ENCODE data around the gene AGRP.

The AGRP gene

GRCh38 chr16:67457611-67458010 is 25.7 kb downstream of the AGRP start:
- POLR2A ChIA-PET: no interaction called here
- DNase-seq (ENCODE audit: extremely low spot score): no peak
- CTCF ChIA-PET: interaction anchor here (0.7 to 1.8 kb wide), 3 partner anchors 8 to 29 kb away, joined by 3 to 9 read pairs (median 3); no protein-coding TSS in a partner anchor
- TF ChIP-seq CTCF (IDR thresholded peaks at IDR 0.05; ENCODE audit: control extremely low read depth, extremely low read depth, low read depth, missing control alignments): no peak

DNA sequence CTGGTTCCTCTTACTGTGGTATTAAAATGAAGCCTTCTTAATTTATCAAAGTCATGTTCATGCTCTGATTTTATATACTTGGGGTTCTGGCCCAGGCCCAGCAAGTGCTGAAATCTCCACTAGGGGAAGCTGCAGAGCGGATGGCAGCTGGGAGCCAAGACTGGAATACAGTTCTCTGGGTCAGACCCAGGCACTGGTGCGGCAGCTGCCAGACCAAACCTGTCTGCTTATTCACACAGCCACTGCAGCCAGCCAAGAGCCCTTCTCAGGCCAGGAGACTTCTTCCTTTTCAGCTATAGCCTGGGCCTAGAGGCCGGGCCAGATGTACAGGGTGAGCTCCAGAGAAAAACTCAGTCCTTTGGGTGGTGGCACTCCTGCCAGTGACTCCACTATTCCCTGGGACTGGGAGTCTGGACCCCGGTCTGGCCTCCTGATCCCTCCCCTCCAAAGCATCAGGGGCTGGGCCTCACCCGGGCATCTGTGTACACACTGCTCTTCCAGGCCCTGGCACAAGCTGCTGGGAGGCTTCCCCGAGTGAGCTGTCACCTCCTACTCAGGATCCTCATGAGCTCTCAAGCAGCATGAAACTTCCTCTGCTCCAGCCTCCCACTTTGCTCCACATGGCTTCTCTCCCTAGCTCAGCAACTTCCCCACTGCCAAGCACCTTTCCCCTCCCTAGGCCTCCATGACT is 26.8 kb downstream of the AGRP start:
- DNase-seq (ENCODE audit: extremely low spot score): peak; percentile 26
- no peak for TF ChIP-seq CTCF (IDR thresholded peaks at IDR 0.05; ENCODE audit: control extremely low read depth, extremely low read depth, low read depth, missing control alignments)
- ChIA-PET POLR2A (no interaction called here), CTCF (interaction anchor here (0.9 to 2.5 kb wide), 7 partner anchors 9 to 64 kb away, joined by 3 to 13 read pairs (median 8); partner anchors contain the start of gene HSD11B2)

GRCh38 chr16:67454852-67455251 is 28.5 kb downstream of the AGRP start:
- TF ChIP-seq CTCF (IDR thresholded peaks at IDR 0.05; ENCODE audit: control extremely low read depth, extremely low read depth, low read depth, missing control alignments): no peak
- ChIA-PET POLR2A (no interaction called here), CTCF (interaction anchor here (0.9 to 2.5 kb wide), 7 partner anchors 9 to 66 kb away, joined by 3 to 10 read pairs (median 4); partner anchors contain the start of gene ATP6V0D1)
- no peak for DNase-seq (ENCODE audit: extremely low spot score)

- TF ChIP-seq CTCF (IDR thresholded peaks at IDR 0.05; ENCODE audit: control extremely low read depth, extremely low read depth, low read depth, missing control alignments): no peak
- DNase-seq (ENCODE audit: extremely low spot score): no peak
- POLR2A ChIA-PET: no interaction called here
- CTCF ChIA-PET: interaction anchor here (1.2 to 3.2 kb wide), 4 partner anchors 8 to 193 kb away, joined by 3 to 13 read pairs (median 5); no protein-coding TSS in a partner anchor
Observed at GRCh38 chr16:67454104-67454503, 29.2 kb downstream of the AGRP start.

- CTCF ChIA-PET: interaction anchor here (1.4 to 3.2 kb wide), 5 partner anchors 14 to 191 kb away, joined by 3 to 13 read pairs (median 4); no protein-coding TSS in a partner anchor
- no peak for DNase-seq (ENCODE audit: extremely low spot score)
- TF ChIP-seq CTCF (IDR thresholded peaks at IDR 0.05; ENCODE audit: control extremely low read depth, extremely low read depth, low read depth, missing control alignments): no peak
- POLR2A ChIA-PET: no interaction called here
Observed at GRCh38 chr16:67451704-67452435, 31.5 kb downstream of the AGRP start.

GRCh38 chr16:67451061-67451703 is 32.2 kb downstream of the AGRP start:
- no peak for DNase-seq (ENCODE audit: extremely low spot score)
- POLR2A ChIA-PET: no interaction called here
- TF ChIP-seq CTCF (IDR thresholded peaks at IDR 0.05; ENCODE audit: control extremely low read depth, extremely low read depth, low read depth, missing control alignments): no peak
- CTCF ChIA-PET: interaction anchor here (1.4 to 3.2 kb wide), 7 partner anchors 15 to 190 kb away, joined by 3 to 15 read pairs (median 4); no protein-coding TSS in a partner anchor

All from GM10248 (cell line).